Ureter (tissue), 1 donor: Measurements from ENCODE around the gene ARHGAP6. TPM values are rescaled to one million over a fixed set of nuclear protein-coding genes. Genes with fewer than 3 reads are reported as not detected.

Source experiments
- DNase-seq: peaks from one replicate; pipeline ENCODE4 v3.0.0-alpha.2; 2020; ENCODE audit warnings: low spot score
- total RNA-seq: library from RNA; stranded (reverse); gene quantifications from one replicate; pipeline ENCODE4 v1.2.4, GENCODE V29; 2023
- donor health status: DM: yes; HTN: yes; CAD: no.

ARHGAP6 gene
- total RNA-seq, 1 donor from 2014 or later: 29.6 TPM

- DNase-seq: peak; percentile 85
Measured at GRCh38 chrX:11111037-11111851, 554.5 kb downstream of the ARHGAP6 start, which contains the start of gene HCCS. Gene HCCS (plus strand): TSS chrX:11111332. CDS start chrX:11112061, 729 bp downstream.

DNA sequence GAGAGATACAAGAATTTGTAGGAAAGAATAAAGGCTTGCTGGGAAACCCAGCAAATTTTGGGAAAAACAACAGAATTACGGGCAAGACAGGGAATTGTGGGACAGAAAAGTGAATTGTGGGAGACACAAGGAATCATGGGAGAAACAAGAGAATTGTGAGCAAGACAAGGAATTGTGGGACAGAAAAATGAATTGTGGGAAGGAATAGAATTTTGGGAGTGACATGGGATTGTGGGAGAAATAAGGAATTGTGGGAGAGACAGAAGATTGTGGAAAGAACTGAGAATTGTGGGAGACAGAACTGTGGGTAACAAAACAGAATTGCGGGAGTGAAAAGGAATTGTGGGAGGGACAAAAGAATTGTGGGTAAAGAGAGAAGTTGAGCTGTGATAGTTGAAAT lies 555.8 kb downstream of the ARHGAP6 start:
- DNase-seq: no peak

GRCh38 chrX:11108253-11108941 lies 557.3 kb downstream of the ARHGAP6 start:
- DNase-seq: no peak

- DNase-seq: no peak
Measured at GRCh38 chrX:11105080-11105479, 560.6 kb downstream of the ARHGAP6 start.

GRCh38 chrX:11103751-11104150 lies 562.0 kb downstream of the ARHGAP6 start:
- no peak for DNase-seq

GRCh38 chrX:11103006-11103405 lies 562.7 kb downstream of the ARHGAP6 start:
- DNase-seq: no peak

DNA sequence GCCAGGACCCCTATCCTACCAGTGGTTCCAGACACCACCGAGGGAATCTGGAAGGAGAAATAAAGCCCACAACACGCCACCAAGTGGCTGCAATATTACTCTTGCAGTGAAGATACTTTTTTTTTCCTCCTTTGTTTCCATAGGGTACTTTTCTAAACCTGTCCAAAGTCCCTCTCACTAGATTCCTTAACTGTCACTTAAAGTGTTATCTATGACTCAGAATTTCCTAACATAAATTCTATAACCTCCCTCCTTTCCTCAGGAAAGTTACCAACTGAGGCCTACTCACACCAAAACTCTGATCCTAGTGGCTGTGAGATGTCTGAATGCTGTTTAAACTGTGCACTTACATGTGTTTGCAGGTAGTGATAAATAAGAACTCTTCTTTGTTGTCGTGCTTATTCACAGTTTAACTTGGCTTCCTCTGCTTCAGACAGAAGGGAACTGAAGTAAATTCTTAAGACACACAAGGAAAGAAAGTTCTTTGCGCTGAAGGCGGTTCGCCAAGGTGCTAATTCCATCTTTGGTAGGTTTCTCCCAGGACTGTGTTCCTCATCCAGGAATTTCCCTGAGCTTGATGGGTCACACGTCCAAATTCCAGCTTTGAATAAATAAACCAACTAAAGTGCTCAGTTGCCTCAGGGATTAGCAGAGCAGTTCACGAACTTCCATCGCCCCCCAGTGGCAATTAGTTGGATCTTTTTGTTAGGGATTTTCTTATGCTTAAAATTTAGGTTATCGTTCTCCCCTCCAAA lies 565.3 kb downstream of the ARHGAP6 start:
- DNase-seq: peak; percentile 52

- no peak for DNase-seq
Measured at GRCh38 chrX:11099465-11099864, 566.3 kb downstream of the ARHGAP6 start.

DNA sequence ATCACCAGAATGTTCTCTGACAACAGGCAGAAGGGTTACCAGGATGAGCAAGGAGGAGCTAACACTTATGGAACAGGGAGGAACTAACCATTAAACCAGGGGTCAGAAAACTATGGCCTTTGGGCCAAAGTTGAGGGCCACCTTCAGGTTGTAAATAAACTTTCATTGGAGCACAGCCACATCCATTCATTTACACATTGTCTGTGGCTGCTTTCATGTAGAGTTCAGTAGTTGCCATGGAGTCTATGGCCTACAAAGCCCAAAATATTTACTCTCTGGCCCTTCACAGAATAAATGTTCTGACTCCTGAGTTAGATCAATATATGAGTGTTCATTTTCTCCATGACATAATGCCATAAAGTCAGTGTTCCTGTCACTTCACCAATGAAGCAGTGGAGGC lies 567.8 kb downstream of the ARHGAP6 start:
- DNase-seq: no peak

- DNase-seq: no peak
Measured at GRCh38 chrX:11089802-11090201, 575.9 kb downstream of the ARHGAP6 start.

Other genes starting within 250 kb of the ARHGAP6 start
- 22.8 TPM for gene MSL3, start 92.3 kb upstream of the ARHGAP6 start, total RNA-seq